GM18951 (cell line): ENCODE data around the gene THSD4.

ENCODE experiments used
- POLR2A ChIP-seq: IDR thresholded peaks from 4 replicates; pipeline ENCODE4 v1.6.1; 2011; ENCODE audit warnings: mild to moderate bottlenecking; ENCODE audit not compliant: insufficient read length, insufficient read depth; ENCODE audit errors: extremely low read depth
- in situ Hi-C: fragments of 300-500 bp; cut with MboI; formaldehyde crosslinking; loops from one replicate; pipeline ENCODE4 v1.12.0; 2022; ENCODE audit warnings: low sequenced_read_pairs, mixed read lengths, inconsistent platforms; ENCODE audit not compliant: unreplicated experiment

THSD4 gene

DNA sequence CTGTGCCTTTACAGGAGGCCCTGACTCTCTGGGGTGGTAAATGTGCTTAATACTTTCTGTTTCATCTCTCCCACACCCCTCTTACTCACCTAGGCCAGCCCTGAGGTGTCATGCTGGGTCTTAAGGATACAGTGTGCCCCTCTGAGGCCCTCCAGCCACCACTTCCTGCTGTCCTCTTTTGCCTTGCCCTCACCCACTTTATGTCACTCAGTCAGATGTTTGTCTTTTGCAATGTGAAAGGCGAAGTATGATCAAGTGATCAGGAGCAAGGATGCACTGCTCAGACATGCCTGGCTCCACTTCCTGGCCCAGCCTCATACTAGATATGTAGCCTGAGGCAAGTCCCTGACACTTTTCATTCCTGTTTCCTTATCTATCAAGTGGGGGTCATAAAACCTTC lies 356.1 kb downstream of the THSD4 start:
- in situ Hi-C loops = no loop called here
- no peak for TF ChIP-seq POLR2A

DNA sequence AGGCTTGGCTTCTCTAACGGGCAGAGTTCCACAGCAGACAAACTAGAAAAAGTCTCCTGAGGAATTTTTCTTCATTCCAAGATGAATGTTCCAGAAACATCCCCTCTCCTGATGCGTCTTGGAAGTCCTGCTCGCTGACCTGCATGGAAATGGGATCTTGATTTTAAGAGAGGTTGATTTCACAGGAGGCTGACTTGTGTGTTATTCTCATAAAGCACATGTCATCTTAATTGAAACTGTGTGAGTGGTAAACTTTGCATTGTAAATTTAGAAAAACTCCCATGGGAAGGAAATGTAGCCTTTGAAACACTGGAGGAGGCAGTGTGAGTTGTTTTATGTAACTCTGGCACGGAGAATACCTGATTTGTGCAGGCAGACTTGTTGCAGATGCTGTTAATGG lies 357.3 kb downstream of the THSD4 start:
- in situ Hi-C loops = no loop called here
- no peak for TF ChIP-seq POLR2A

DNA sequence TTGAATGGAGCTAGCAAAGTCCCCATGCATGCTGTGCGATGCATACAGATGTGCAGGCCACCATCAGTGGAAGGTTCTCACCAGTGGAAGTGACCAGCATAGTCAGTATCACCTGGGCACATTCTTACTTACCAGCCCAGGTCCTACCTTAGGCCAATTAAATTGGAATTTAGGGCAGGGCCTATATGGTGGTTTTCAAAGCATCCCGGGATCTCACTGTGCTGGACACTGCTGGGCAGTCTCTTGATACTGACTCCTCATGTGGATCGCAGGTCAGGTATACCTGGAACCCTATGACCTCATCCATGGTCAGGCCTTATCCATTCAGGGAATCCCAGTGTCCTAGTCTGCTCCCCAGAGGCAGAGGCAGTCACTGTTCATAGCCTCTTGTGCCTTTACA lies 358.5 kb downstream of the THSD4 start:
- in situ Hi-C loops = no loop called here
- TF ChIP-seq POLR2A = no peak

DNA sequence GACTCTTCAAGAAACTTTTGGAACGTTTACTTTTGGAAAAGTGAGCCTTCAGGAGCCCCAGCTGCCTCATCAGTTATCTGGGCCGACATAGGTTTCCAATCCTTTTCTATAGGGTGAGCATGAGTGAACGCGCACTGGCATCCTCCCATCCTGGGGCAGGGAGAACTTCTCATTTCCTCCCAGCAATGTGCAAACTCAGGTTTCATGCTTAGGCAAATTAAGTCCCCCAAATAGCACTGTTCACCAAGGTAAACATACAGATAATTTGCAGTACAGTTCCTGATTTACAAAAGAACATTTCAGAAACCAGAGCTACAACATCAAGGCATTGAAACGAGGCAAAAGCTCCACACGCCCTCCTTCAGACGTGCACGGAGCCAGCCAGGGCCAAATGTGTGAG lies 361.6 kb downstream of the THSD4 start:
- in situ Hi-C loops = no loop called here
- no peak for TF ChIP-seq POLR2A

DNA sequence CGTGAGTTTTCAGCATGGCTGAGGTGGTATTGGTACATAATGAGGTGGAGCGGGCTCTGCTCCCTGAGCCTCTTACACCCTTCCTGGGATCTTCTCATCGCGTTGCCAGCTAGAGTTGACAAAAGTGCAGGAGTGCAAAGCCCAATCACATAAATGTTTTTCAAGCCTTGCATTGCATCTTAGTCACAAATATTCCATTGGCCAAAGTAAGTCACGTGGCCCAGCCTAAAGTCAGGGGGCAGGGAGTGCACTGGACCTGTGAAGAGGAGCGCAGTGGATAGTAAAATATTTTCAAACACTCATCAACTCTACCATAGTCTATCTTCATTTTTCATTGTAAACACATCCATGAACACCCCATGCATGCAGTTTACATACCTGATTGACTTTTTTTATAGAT lies 365.3 kb downstream of the THSD4 start:
- in situ Hi-C loops = no loop called here
- TF ChIP-seq POLR2A = no peak

DNA sequence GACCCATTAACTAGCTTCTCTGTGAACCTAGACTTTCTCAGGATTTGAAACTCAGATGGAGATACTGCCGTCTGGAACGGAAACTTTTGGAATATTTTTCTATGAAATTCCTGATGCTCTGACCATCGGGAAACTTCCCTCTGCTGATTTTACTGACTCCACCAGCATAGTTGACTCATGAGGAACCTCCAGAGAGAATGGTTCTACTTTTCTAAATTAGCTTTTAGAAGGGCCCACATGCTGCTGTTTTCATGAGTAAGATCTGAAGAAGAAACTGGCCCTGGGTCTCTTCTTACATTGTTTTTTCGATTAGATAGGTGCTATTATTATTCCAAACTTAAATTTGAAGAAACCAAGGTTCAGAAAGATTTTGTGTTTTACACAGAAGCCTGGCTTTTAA lies 368.8 kb downstream of the THSD4 start:
- no peak for TF ChIP-seq POLR2A
- in situ Hi-C loops = no loop called here

DNA sequence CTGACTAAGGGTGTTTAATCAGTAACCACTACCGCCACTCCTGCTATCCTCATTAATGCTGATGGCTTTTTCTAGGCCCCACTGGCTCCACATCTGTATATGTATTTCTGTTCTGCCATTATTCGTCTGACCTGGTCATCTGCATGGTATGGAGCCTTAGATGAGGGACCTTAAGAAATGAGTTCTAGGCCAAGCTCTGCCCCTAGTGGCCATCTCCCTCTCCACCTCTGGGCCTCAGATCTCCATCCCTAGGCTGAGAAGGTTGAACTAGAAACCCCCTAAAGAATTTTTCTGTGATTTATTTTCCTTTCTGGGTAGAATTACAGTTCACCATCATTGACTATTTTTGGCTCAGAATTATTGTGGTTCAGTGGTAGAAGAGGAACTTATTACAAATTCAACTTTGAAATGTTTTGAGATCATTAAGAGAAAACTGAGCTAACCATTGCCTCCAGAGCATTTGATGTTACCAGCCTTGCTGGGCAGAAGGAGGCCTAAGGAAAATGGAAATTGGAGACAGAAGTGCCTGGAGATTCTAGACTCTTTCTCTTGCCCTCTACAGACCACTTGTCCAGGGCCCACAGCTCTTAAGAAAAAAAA lies 369.9 kb downstream of the THSD4 start:
- in situ Hi-C loops = no loop called here
- no peak for TF ChIP-seq POLR2A

DNA sequence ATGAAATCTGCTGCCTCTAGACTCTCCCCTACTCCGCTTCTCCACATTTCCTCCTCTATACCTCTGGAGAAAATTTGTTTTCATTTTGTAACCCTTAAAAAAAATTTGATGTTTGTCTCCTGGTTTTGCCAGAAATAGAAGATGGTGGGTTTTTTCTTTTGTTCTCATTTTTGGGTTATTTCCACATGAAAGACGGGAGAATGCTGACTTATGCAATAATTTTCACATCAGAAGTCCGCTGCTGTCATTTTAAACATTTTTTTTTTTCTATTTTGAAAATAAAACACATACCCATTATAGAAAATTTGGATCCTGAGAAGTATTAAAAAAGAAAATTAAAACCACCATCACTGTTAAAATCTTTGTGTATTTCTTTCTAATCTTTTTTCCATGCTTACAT lies 374.3 kb downstream of the THSD4 start:
- TF ChIP-seq POLR2A = no peak
- in situ Hi-C loops = no loop called here

DNA sequence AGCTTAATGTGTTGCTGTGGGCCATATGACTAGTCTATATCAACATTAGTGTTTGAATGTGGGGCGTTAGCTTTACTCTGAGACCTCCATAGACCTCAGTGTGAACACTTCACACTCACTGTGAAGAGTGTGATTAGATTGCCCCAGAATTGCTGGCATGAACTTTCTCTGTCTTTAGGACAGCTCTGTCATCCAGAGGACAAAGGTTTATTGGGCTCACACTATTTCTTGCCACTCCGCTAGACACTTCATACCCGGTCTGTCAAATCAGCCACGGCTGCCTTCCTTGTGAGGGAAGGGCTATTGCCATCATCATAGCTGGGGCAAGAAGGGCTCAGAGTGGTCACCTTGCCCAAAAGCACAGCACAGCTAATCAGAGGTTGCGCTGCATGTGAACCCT lies 378.3 kb downstream of the THSD4 start:
- in situ Hi-C loops = no loop called here
- TF ChIP-seq POLR2A = no peak

DNA sequence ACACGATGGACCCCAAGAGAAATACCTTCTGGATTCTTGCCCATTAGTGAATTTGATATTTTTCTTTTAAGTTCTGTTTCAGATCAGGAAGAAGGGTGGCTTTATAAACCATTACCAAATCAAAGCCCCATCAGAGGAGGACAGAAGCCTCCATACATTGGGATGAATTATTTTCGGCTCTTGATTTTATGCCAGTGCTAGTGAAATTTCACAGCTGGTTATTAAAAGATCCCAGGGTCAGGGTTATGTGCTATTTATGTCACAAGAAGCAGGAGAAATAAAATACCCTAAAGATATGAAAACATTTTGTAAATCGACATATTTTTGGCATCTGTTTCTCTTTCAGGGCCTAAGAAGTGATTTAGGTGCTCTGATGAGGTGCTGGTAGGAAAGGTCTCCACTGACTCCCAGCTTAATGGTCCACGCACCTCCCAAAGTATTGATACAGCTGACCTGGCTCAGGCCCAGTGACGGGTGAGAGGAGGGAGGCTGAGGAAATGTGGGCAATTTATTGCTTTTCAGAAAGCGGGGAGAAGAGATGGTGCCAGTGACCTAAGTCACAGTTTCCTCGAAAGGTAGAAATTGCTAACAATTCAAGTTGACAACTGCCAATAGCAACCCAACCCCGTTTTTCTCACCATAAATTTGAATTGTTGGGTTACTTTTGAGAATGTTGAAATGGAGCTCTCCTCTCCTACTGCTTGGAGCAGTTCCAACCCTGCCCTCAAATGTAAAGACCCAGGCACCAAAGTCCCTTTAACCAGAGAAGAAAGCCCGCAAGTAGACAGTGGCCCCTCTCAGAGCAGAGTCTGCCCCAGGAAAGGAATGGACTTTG lies 379.5 kb downstream of the THSD4 start:
- no peak for TF ChIP-seq POLR2A
- in situ Hi-C loops = no loop called here

DNA sequence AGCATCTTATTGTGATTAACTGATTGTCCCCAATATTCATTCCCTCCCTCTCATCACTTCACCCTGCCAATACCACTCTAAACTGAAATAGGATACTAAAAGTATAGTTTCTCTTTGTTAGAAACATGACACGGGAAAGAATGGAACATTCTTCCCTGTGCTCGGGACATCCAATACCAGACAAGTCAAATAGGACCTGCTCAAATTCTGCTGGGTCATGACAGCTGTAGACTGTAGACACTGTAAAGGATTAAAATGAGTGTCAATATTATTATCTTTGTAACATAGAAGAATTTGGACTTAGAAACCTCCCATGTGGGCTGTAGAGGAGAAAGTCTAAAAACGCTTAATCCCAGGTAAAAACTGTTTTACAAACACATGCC lies 380.1 kb downstream of the THSD4 start:
- no peak for TF ChIP-seq POLR2A
- in situ Hi-C loops = no loop called here

DNA sequence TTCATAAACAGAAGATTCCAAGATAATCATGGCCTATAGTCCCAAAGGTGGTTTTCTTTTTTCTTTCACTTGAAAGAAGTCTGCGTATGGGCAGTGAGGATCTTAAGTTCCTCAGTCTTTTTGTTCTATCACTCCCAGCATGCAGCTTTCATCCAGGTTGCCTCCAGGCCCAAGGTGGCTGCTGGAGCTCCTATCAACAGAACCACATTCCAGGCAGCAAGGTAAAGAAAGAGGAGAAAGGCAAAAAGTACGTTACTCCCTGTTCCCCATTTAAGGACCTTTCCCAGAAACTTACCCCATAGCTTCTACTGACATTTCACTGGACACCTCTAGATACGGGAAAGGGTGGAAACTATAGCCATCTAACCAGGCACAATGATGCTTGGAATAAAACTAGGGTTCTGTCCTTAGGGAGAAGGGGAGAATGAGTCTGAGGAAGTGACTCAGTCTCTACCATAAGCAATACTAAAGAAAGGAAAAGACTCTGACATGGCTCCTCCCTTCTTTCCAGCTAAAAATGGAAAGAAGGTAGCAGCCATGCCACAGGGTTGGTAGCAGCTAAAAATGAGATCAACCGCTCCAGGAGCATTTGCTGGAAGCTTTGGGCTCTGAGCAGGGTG lies 381.2 kb downstream of the THSD4 start:
- no peak for TF ChIP-seq POLR2A
- in situ Hi-C loops = no loop called here

DNA sequence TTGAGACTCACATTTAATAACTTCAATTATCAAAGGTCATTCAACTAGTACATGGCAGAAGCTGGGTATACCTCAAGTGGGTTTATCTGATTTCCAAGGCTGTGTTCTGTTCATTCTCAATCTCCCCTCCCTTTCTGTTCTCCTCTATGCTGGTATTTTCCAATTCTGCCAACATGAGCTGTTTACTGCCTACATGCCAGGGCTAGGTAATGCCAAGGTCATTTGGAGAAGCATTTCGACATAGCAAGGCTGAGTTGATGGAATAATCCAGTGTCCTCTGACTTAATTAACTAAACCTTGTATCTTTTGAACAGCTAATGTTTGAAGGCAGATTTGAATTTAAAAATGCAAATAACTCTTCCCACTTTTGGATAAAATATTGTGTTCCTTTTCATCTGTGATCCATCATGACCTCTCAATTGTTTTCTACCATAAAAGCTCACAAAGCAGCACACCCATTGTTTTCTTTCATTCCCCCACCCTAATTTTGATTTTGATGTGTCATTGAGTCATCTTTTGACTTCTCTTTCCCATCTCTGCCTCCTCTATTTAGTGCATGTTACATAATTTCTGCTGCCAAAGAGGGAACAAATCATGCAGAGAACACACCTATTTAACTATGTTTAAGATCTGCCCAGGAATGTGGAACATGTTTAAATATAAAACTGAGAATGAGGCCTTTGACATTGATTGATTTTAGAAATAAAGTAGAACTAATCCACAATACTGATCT lies 386.2 kb downstream of the THSD4 start:
- in situ Hi-C loops = no loop called here
- no peak for TF ChIP-seq POLR2A
